ENCODE data around the gene TOP2A.

DNA sequence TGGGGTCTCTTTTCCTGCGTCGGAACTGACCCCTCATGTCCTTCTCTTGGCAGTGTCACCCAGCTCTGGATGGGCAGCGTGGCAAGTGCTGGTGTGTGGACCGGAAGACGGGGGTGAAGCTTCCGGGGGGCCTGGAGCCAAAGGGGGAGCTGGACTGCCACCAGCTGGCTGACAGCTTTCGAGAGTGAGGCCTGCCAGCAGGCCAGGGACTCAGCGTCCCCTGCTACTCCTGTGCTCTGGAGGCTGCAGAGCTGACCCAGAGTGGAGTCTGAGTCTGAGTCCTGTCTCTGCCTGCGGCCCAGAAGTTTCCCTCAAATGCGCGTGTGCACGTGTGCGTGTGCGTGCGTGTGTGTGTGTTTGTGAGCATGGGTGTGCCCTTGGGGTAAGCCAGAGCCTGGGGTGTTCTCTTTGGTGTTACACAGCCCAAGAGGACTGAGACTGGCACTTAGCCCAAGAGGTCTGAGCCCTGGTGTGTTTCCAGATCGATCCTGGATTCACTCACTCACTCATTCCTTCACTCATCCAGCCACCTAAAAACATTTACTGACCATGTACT is 38.8 kb upstream of the TOP2A start:
- no peak for TF ChIP-seq ZNF274 (IDR thresholded peaks at IDR 0.05; ENCODE audit: low read depth, low read length)
- no peak for TF ChIP-seq YY1 (IDR thresholded peaks at IDR 0.05; ENCODE audit: insufficient read depth, insufficient read length)

All from NT2/D1 (cell line).